ENCODE data around the gene PFKL.
"Not testable (repeated sequence)": the region's sequence is repeated elsewhere in the genome, so short reads cannot be mapped to it uniquely, and the experiment has no call there.

PFKL gene

GRCh38 chr21:44354775-44355771, 55.2 kb downstream of the PFKL start:
- H3K4me3 ChIP-seq (ENCODE audit: low read depth, low read length) = no peak overlapping the region

- no peak overlapping the region for H3K4me3 ChIP-seq (ENCODE audit: low read depth, low read length)
Observed at GRCh38 chr21:44356160-44356559, 56.3 kb downstream of the PFKL start.

GRCh38 chr21:44356636-44357035, 56.8 kb downstream of the PFKL start:
- H3K4me3 ChIP-seq (ENCODE audit: low read depth, low read length) = no peak overlapping the region

GRCh38 chr21:44357064-44357837, 57.4 kb downstream of the PFKL start:
- no peak overlapping the region for H3K4me3 ChIP-seq (ENCODE audit: low read depth, low read length)

GRCh38 chr21:44359396-44359795, 59.5 kb downstream of the PFKL start:
- H3K4me3 ChIP-seq (ENCODE audit: low read depth, low read length) = no peak overlapping the region

GRCh38 chr21:44360159-44360558, 60.3 kb downstream of the PFKL start:
- H3K4me3 ChIP-seq (ENCODE audit: low read depth, low read length) = no peak overlapping the region

GRCh38 chr21:44361903-44362302, 62.0 kb downstream of the PFKL start:
- H3K4me3 ChIP-seq (ENCODE audit: low read depth, low read length) = not testable (repeated sequence)

GRCh38 chr21:44363278-44363677, 63.4 kb downstream of the PFKL start:
- H3K4me3 ChIP-seq (ENCODE audit: low read depth, low read length) = no peak overlapping the region

GRCh38 chr21:44364151-44365053, 64.5 kb downstream of the PFKL start:
- H3K4me3 ChIP-seq (ENCODE audit: low read depth, low read length) = no peak overlapping the region

- H3K4me3 ChIP-seq (ENCODE audit: low read depth, low read length) = no peak overlapping the region
Observed at GRCh38 chr21:44365251-44365966, 65.6 kb downstream of the PFKL start.

GRCh38 chr21:44365967-44366585, 66.2 kb downstream of the PFKL start:
- no peak overlapping the region for H3K4me3 ChIP-seq (ENCODE audit: low read depth, low read length)

GRCh38 chr21:44366586-44367211, 66.8 kb downstream of the PFKL start:
- no peak overlapping the region for H3K4me3 ChIP-seq (ENCODE audit: low read depth, low read length)

- H3K4me3 ChIP-seq (ENCODE audit: low read depth, low read length) = no peak overlapping the region
Observed at GRCh38 chr21:44368711-44369446, 69.0 kb downstream of the PFKL start.

GRCh38 chr21:44370027-44370735, 70.3 kb downstream of the PFKL start:
- no peak overlapping the region for H3K4me3 ChIP-seq (ENCODE audit: low read depth, low read length)

- H3K4me3 ChIP-seq (ENCODE audit: low read depth, low read length) = no peak overlapping the region
Observed at GRCh38 chr21:44370786-44371410, 71.0 kb downstream of the PFKL start.

GRCh38 chr21:44371596-44371995, 71.7 kb downstream of the PFKL start:
- no peak overlapping the region for H3K4me3 ChIP-seq (ENCODE audit: low read depth, low read length)

- H3K4me3 ChIP-seq (ENCODE audit: low read depth, low read length) = no peak overlapping the region
Observed at GRCh38 chr21:44372616-44373015, 72.8 kb downstream of the PFKL start.
